Suprapubic skin (tissue), 4 donors: ENCODE results near the gene MXI1. TPM values are rescaled to one million over a fixed set of nuclear protein-coding genes. Genes with fewer than 3 reads are reported as not detected.
"Not testable (repeated sequence)": the region's sequence is repeated elsewhere in the genome, so short reads cannot be mapped to it uniquely, and the experiment has no call there.

Experiments
- DNase-seq, 2 donors: peaks; one replicate each; pipeline ENCODE4 v3.0.0-alpha.2; 2019; ENCODE audit warnings: low spot score in 2 of 2
- H3K27ac ChIP-seq: fragments of 200-600 bp; sonication (generic); one replicate; pipeline ENCODE4 v1.5.1; 2019
- H3K27me3 ChIP-seq: fragments of 200-600 bp; sonication (generic); one replicate; pipeline ENCODE4 v1.5.1; 2019
- H3K36me3 ChIP-seq: fragments of 200-600 bp; sonication (generic); one replicate; pipeline ENCODE4 v1.5.1; 2019
- H3K4me1 ChIP-seq: fragments of 200-600 bp; sonication (generic); one replicate; pipeline ENCODE4 v1.5.1; 2019
- H3K4me3 ChIP-seq: fragments of 200-600 bp; sonication (generic); one replicate; pipeline ENCODE4 v1.5.1; 2019; ENCODE audit warnings: mild to moderate bottlenecking
- H3K9me3 ChIP-seq: fragments of 200-600 bp; sonication (generic); one replicate; pipeline ENCODE4 v1.5.1; 2019
- CTCF ChIP-seq, 2 donors: fragments of 200-600 bp in 1 of 2; fragments of 450-650 bp in 1 of 2; sonication (generic) in 1 of 2; IDR thresholded peaks; one replicate each; pipeline ENCODE4 v1.5.1; 2016 to 2019; ENCODE audit warnings: antibody characterized with exemption in 2 of 2, mild to moderate bottlenecking in 1 of 2, moderate library complexity in 1 of 2
- EP300 ChIP-seq: sonication (generic); formaldehyde crosslinking; IDR thresholded peaks from one replicate; pipeline ENCODE4 v1.6.1; 2017; ENCODE audit warnings: antibody characterized with exemption
- POLR2A ChIP-seq, 2 donors: fragments of 450-650 bp; IDR thresholded peaks; one replicate each; pipeline ENCODE4 v1.6.1; 2017; ENCODE audit warnings: antibody characterized with exemption in 2 of 2, mild to moderate bottlenecking in 2 of 2, moderate library complexity in 2 of 2
- POLR2AphosphoS5 ChIP-seq, 3 donors: sonication (generic); formaldehyde crosslinking; IDR thresholded peaks; one replicate each; pipeline ENCODE4 v1.6.1; 2017; ENCODE audit warnings: antibody characterized with exemption in 3 of 3
- WGBS: methylation state at CpG from one replicate; pipeline ENCODE4 v1.1.5; 2018; 5-methylcytosine and 5-hydroxymethylcytosine counted together
- total RNA-seq, 4 donors: library from RNA; depleted of rRNA; stranded (reverse); fragments of >200 nt; gene quantifications; one replicate each; pipeline ENCODE4 v1.1.0, GENCODE V29; 2016

MXI1 gene
- total RNA-seq, 4 donors from 2014 or later: 64.3 to 77.9 (median 70.9) TPM

- Histone ChIP-seq H3K36me3 (no peaks in the 10 kb centered on the region), H3K27me3 (no peaks in the 10 kb centered on the region), H3K4me3 (no peak overlapping the region), H3K4me1 (no peaks in the 10 kb centered on the region), H3K9me3 (no peaks in the 10 kb centered on the region), H3K27ac (no peak overlapping the region)
- DNase-seq: no peak
- no peak for TF ChIP-seq CTCF (IDR thresholded peaks at IDR 0.05)
- TF ChIP-seq POLR2AphosphoS5 (IDR thresholded peaks at IDR 0.05): no peak
- no peak for TF ChIP-seq EP300
- no peak for TF ChIP-seq POLR2A (IDR thresholded peaks at IDR 0.05)
- 94% methylated on average over 5 of the region's 5 CpGs for WGBS
These were observed 25.5 kb upstream of the MXI1 start for GRCh38 chr10:110181911-110182310.

- 64% methylated on average over 6 of the region's 6 CpGs for WGBS
- Histone ChIP-seq H3K27me3 (no peaks in the 10 kb centered on the region), H3K27ac (no peak overlapping the region), H3K36me3 (no peaks in the 10 kb centered on the region), H3K4me3 (no peak overlapping the region), H3K9me3 (no peaks in the 10 kb centered on the region), H3K4me1 (no peaks in the 10 kb centered on the region)
- TF ChIP-seq EP300: no peak
- no peak for TF ChIP-seq POLR2AphosphoS5 (IDR thresholded peaks at IDR 0.05)
- TF ChIP-seq CTCF (IDR thresholded peaks at IDR 0.05): no peak
- TF ChIP-seq POLR2A (IDR thresholded peaks at IDR 0.05): no peak
- DNase-seq: no peak
These were observed 23.0 kb upstream of the MXI1 start for GRCh38 chr10:110184398-110184797.

- not testable (repeated sequence) for DNase-seq, H3K27me3 ChIP-seq, H3K4me3 ChIP-seq, H3K27ac ChIP-seq, H3K36me3 ChIP-seq, H3K4me1 ChIP-seq, H3K9me3 ChIP-seq
- WGBS: 89% methylated on average over 2 of the region's 2 CpGs
These were observed 21.7 kb upstream of the MXI1 start for GRCh38 chr10:110185646-110186182.

- H3K36me3 ChIP-seq: no peaks in the 10 kb centered on the region
- DNase-seq: no peak
- WGBS: 68% methylated on average over 3 of the region's 3 CpGs
- H3K4me1 ChIP-seq: no peaks in the 10 kb centered on the region
- peaks cover 3% of the 10 kb centered on the region for H3K27me3 ChIP-seq
- no peak overlapping the region for H3K27ac ChIP-seq
- no peaks in the 10 kb centered on the region for H3K9me3 ChIP-seq
- no peak overlapping the region for H3K4me3 ChIP-seq
- no peak for TF ChIP-seq POLR2AphosphoS5 (IDR thresholded peaks at IDR 0.05)
- no peak for TF ChIP-seq EP300
- no peak for TF ChIP-seq POLR2A (IDR thresholded peaks at IDR 0.05)
- no peak for TF ChIP-seq CTCF (IDR thresholded peaks at IDR 0.05)
These were observed 17.2 kb upstream of the MXI1 start for GRCh38 chr10:110190170-110190569.

DNA sequence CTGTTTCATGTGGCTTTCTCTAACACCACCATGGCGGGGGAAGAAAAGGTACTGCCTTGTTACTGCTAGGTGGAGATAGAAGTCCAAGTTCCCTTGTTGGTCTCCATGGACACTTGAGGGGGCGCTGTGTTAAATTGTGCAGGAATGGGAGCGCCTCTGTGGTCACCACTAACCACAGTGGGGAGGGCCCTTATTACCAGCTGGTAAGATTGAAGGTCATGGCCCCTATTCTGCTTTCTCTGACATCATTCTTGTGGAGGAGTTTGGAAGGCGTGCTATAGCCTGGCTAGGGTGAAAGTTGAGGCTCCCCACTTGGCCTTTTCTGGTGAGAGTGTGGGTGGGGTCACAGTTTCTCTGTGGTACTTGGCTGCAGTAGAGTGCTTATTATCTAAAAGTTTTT is 14.9 kb upstream of the MXI1 start:
- Histone ChIP-seq H3K27me3 (peaks cover 4% of the 10 kb centered on the region), H3K27ac (no peak overlapping the region), H3K4me1 (no peaks in the 10 kb centered on the region), H3K4me3 (no peak overlapping the region), H3K36me3 (no peaks in the 10 kb centered on the region), H3K9me3 (no peaks in the 10 kb centered on the region)
- DNase-seq: no peak
- WGBS: 67% methylated on average over 3 of the region's 4 CpGs
- TF ChIP-seq EP300 (no peak), POLR2A (IDR thresholded peaks at IDR 0.05) (no peak), POLR2AphosphoS5 (IDR thresholded peaks at IDR 0.05) (no peak), CTCF (IDR thresholded peaks at IDR 0.05) (no peak)

DNA sequence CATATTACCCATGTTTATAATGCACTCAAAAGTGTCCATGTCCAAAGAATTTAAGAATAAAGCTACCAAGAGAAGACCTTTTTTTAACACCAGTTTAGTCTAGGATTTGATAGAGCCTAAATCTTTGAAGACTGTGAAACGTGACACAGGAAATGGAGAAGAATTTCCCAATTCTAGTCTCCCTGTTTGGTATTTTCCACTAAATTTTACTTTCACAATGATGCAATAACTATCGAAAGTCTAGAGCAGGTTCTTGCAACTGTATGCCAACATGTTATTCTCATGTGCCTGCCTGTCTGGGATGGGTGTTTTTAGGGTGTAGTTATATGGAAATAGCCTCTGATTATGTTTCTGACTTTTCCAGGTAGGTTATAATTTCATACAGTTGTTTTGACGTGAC is 6.9 kb upstream of the MXI1 start:
- no peaks in the 10 kb centered on the region for H3K27me3 ChIP-seq
- no peaks in the 10 kb centered on the region for H3K4me1 ChIP-seq
- DNase-seq: no peak
- H3K4me3 ChIP-seq: no peak overlapping the region
- H3K27ac ChIP-seq: no peak overlapping the region
- WGBS: 46% methylated on average over 3 of the region's 3 CpGs
- H3K9me3 ChIP-seq: no peaks in the 10 kb centered on the region
- no peaks in the 10 kb centered on the region for H3K36me3 ChIP-seq
- no peak for TF ChIP-seq CTCF (IDR thresholded peaks at IDR 0.05)
- TF ChIP-seq EP300: no peak
- no peak for TF ChIP-seq POLR2AphosphoS5 (IDR thresholded peaks at IDR 0.05)
- TF ChIP-seq POLR2A (IDR thresholded peaks at IDR 0.05): no peak

DNA sequence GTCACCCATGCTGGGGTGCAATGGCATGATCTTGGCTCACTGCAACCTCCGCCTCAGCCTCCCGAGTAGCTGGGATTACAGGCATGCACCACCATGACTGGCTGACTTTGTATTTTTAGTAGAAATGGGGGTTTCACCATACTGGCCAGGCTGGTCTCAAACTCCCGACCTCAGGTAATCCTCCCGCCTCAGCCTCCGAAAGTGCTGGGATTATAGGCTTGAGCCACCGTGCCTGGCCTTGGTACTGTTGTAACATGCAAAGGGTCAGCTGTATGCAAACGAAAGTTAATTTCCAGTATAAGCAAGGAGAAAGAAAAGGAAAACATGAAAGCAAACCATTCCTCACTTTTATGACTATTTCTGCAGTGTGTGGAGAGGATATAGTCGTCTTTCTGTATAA is 6.4 kb upstream of the MXI1 start:
- not testable (repeated sequence) for H3K4me3 ChIP-seq, H3K27me3 ChIP-seq, DNase-seq, H3K4me1 ChIP-seq, H3K9me3 ChIP-seq, H3K27ac ChIP-seq, H3K36me3 ChIP-seq
- WGBS: 96% methylated on average over 8 of the region's 8 CpGs
